Stimulated activated CD8-positive, alpha-beta memory T cell treated with anti-CD3 and anti-CD28 coated beads, Interleukin-2, amount 100 ng/mL, for 48 hours (primary cell): Measurements from ENCODE around the gene TCFL5.
"Not testable (repeated sequence)": the region's sequence is repeated elsewhere in the genome, so short reads cannot be mapped to it uniquely, and the experiment has no call there.

Experiments used
- DNase-seq, 2 donors: peaks; one replicate each; pipeline ENCODE4 v3.0.0-alpha.2; 2020; ENCODE audit warnings: low read depth in 2 of 2

Gene TCFL5

GRCh38 chr20:62855120-62855519, 6.5 kb downstream of the TCFL5 start:
- no peak for DNase-seq

GRCh38 chr20:62854121-62854520, 7.5 kb downstream of the TCFL5 start:
- no peak for DNase-seq

- not testable (repeated sequence) for DNase-seq
Observed at GRCh38 chr20:62853304-62853703, 8.3 kb downstream of the TCFL5 start.

GRCh38 chr20:62852841-62853240, 8.8 kb downstream of the TCFL5 start:
- no peak for DNase-seq

GRCh38 chr20:62852196-62852595, 9.4 kb downstream of the TCFL5 start:
- DNase-seq: no peak

- no peak for DNase-seq
Observed at GRCh38 chr20:62850333-62850974, 11.2 kb downstream of the TCFL5 start.

DNA sequence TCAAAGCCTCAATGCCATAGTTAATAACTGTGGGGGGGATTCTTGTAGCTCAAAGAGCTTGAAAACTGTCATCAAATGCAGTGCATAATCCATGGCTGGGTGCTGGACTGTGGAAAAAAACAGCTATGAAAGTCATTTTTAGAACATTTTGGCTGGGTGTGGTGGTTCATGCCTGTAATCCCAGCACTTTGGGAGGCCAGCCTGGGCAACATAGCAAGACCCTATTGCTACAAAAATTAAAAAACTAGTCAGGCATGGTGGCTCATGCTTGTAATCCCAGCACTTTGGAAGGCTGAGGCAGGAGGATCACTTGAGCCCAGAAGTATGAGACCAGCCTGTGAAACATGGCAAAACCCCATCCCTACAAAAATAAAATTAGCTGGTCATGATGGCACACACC, 12.2 kb downstream of the TCFL5 start:
- DNase-seq: no peak

- DNase-seq: not testable (repeated sequence)
Observed at GRCh38 chr20:62848917-62849316, 12.7 kb downstream of the TCFL5 start.

- no peak for DNase-seq
Observed at GRCh38 chr20:62846166-62846890, 15.3 kb downstream of the TCFL5 start.

DNA sequence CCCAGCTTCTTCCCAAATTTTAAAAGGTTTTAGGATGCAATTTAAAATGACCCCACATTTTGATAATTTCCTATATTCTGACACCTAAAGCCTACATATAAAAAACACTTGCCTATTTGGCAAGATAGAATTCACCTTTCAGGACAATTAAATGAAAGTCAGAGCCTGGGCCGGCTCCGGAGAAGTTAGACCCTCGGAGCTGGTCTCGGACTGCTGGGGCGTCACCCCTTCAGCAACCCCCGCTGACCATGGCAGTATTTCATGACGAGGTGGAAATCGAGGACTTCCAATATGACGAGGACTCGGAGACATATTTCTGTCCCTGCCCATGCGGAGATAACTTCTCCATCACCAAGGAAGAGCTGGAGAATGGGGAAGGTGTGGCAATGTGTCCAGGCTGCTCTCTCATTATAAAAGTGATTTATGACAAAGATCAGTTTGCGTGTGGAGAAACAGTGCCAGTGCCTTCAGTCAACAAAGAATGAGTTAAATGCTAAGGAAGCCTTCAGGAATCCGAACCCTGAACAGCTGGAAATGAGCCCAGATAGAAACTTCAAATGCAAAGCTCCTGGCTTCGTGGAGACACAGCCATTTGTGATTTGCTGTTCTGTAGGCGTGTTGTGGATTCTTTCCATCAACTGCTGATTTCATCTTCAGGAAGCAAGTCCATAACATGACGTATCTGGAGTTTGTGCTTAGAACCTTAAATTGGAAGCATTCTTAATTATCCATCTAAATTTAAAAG, 16.0 kb downstream of the TCFL5 start:
- no peak for DNase-seq

DNA sequence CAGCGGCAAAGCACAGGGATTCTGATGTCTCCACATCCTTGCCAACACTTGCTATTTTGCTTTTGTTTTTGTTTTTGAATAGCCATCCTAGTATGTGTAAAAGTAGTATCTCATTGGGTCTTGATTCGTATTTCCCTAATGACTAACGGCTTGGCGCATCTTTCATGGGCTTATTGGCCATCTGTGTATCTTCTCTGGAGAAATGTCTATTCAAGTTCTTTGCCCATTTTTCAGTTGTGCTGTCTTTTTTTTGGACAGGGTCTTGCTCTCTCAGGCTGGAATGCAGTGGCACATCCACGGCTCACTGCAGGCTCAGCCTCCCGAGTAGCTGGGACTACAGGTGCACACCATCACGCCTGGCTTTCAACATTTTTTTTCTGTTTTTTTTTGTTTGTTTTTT, 17.4 kb downstream of the TCFL5 start:
- DNase-seq: no peak

- DNase-seq: no peak
Observed at GRCh38 chr20:62843656-62844055, 18.0 kb downstream of the TCFL5 start.

DNA sequence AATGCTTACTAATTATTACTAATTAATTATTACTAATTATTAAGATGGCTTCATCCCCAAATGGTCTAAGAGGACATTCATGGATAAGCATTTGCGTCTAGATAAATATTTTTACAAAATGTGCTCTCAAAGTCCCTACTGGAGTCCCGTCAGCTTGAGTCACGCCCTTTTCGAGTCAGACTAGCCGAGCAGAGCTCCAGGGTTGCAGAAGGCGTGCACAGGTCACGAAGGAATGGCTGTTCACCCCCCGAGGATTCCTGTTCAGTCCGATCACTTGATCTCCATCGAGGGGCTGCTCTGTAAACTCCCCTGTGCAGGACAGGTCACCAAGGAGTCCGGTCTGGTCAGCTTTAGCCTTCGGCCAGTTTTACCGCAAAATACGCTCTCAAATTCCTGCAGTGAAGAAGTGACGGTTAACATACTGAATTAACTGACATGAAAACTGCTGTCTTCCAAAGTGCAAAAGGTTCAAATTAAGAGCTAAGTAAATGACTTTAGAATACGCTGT, 19.9 kb downstream of the TCFL5 start:
- no peak for DNase-seq

- DNase-seq: no peak
Observed at GRCh38 chr20:62840244-62841197, 21.1 kb downstream of the TCFL5 start.

- DNase-seq: no peak
Observed at GRCh38 chr20:62839816-62840215, 21.8 kb downstream of the TCFL5 start.

GRCh38 chr20:62839261-62839660, 22.4 kb downstream of the TCFL5 start:
- DNase-seq: no peak

- no peak for DNase-seq
Observed at GRCh38 chr20:62838128-62838891, 23.3 kb downstream of the TCFL5 start.

GRCh38 chr20:62837790-62838127, 23.9 kb downstream of the TCFL5 start:
- no peak for DNase-seq

DNA sequence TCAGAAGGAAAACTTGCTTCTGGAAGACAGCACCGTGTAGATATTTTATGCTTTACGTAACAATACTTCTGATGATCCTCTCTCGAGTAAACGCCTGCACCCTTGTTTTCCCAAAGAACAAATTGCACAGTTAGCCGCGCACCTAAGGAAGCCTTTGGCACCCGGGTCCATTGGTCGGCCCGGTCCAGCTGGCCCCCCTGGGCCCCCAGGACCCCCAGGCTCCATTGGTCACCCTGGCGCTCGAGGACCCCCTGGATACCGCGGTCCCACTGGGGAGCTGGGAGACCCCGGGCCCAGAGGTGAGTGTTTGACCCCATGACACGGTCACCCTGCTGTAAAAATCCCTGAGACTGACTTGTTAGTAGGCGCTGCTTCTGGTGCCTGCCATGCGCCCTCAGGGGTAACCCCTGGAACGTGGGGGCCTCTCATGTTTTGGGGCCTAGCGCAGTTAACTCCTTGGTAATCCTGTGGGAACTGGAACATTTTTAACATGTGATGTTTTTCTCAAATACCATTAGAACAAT, 24.6 kb downstream of the TCFL5 start:
- DNase-seq: no peak
